Ishikawa (cell line): ENCODE measurements around the gene FAAP100.

Experiments
- CEBPB ChIP-seq: IDR thresholded peaks from 2 replicates; pipeline ENCODE4 v1.6.1; 2012
- CREB1 ChIP-seq: IDR thresholded peaks from 2 replicates; pipeline ENCODE4 v1.6.1; 2012; ENCODE audit warnings: low read depth
- EGR1 ChIP-seq: IDR thresholded peaks from 2 replicates; pipeline ENCODE4 v1.6.1; 2012
- EP300 ChIP-seq: IDR thresholded peaks from 2 replicates; pipeline ENCODE4 v1.6.1; 2012; ENCODE audit warnings: borderline replicate concordance
- FOXM1 ChIP-seq: IDR thresholded peaks from 2 replicates; pipeline ENCODE4 v1.6.1; 2012; ENCODE audit warnings: low read depth, borderline replicate concordance
- NFIC ChIP-seq: IDR thresholded peaks from 2 replicates; pipeline ENCODE4 v1.6.1; 2012
- RAD21 ChIP-seq: IDR thresholded peaks from 2 replicates; pipeline ENCODE4 v1.6.1; 2012; ENCODE audit warnings: low read depth
- TAF1 ChIP-seq: IDR thresholded peaks from 2 replicates; pipeline ENCODE4 v1.6.1; 2012; ENCODE audit warnings: low read depth, mild to moderate bottlenecking
- TCF12 ChIP-seq: IDR thresholded peaks from 2 replicates; pipeline ENCODE4 v1.6.1; 2012; ENCODE audit warnings: low read depth
- TEAD4 ChIP-seq: IDR thresholded peaks from 2 replicates; pipeline ENCODE4 v1.6.1; 2012
- YY1 ChIP-seq: IDR thresholded peaks from 2 replicates; pipeline ENCODE4 v1.6.1; 2012; ENCODE audit warnings: low read depth
- ZBTB7A ChIP-seq: IDR thresholded peaks from 2 replicates; pipeline ENCODE4 v1.6.1; 2012; ENCODE audit warnings: low read depth
- TF ChIP-seq, protein P1 (sequence below): IDR thresholded peaks from 2 replicates; pipeline ENCODE4 v1.6.1; 2012; ENCODE audit warnings: low read depth, mild to moderate bottlenecking
- TF ChIP-seq, protein P2 (sequence below): IDR thresholded peaks from 2 replicates; pipeline ENCODE4 v1.6.1; 2012
- TF ChIP-seq, protein P3 (sequence below): IDR thresholded peaks from 2 replicates; pipeline ENCODE4 v1.6.1; 2012

Gene FAAP100

DNA sequence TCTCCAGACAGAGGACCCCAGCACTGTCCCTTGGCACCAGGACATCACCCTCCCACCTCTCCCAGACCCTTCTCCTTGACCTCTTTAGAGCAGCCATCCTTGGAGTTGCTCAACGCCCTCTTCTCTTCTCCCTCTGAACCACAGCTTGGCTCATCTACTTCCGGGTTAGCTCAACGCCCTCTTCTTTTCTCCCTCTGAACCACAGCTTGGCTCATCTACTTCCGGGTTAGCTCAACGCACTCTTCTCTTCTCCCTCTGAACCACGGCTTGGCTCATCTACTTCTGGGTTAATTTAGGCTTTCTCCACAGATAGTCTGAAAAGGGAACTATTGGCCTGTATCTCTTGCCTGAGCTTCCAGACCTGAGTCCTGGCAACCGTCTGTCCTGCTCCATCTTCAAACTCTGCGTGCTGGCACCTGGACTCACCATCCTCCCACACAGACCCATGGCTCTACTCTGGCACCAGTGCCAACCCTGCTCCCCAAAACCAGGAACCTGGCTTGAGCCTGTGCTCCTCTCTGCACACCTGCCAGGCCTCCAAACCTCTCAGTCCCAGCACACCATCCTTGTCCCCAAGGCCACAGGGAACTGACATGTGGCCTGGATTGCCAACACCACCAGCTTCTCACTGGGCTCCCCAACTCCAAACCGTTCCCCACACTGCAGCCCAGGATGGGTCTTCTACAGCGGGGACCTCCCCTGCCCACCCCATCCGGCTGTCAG lies 25.3 kb upstream of the FAAP100 start:
- TF ChIP-seq EGR1 = no peak
- no peak for TF ChIP-seq TEAD4
- TF ChIP-seq RAD21 = no peak
- TF ChIP-seq ZBTB7A = no peak
- TF ChIP-seq, protein P1, sequence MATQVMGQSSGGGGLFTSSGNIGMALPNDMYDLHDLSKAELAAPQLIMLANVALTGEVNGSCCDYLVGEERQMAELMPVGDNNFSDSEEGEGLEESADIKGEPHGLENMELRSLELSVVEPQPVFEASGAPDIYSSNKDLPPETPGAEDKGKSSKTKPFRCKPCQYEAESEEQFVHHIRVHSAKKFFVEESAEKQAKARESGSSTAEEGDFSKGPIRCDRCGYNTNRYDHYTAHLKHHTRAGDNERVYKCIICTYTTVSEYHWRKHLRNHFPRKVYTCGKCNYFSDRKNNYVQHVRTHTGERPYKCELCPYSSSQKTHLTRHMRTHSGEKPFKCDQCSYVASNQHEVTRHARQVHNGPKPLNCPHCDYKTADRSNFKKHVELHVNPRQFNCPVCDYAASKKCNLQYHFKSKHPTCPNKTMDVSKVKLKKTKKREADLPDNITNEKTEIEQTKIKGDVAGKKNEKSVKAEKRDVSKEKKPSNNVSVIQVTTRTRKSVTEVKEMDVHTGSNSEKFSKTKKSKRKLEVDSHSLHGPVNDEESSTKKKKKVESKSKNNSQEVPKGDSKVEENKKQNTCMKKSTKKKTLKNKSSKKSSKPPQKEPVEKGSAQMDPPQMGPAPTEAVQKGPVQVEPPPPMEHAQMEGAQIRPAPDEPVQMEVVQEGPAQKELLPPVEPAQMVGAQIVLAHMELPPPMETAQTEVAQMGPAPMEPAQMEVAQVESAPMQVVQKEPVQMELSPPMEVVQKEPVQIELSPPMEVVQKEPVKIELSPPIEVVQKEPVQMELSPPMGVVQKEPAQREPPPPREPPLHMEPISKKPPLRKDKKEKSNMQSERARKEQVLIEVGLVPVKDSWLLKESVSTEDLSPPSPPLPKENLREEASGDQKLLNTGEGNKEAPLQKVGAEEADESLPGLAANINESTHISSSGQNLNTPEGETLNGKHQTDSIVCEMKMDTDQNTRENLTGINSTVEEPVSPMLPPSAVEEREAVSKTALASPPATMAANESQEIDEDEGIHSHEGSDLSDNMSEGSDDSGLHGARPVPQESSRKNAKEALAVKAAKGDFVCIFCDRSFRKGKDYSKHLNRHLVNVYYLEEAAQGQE = no peak
- TF ChIP-seq, protein P2, sequence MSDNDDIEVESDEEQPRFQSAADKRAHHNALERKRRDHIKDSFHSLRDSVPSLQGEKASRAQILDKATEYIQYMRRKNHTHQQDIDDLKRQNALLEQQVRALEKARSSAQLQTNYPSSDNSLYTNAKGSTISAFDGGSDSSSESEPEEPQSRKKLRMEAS = no peak
- no peak for TF ChIP-seq TAF1
- TF ChIP-seq CEBPB = no peak
- TF ChIP-seq TCF12 = no peak

DNA sequence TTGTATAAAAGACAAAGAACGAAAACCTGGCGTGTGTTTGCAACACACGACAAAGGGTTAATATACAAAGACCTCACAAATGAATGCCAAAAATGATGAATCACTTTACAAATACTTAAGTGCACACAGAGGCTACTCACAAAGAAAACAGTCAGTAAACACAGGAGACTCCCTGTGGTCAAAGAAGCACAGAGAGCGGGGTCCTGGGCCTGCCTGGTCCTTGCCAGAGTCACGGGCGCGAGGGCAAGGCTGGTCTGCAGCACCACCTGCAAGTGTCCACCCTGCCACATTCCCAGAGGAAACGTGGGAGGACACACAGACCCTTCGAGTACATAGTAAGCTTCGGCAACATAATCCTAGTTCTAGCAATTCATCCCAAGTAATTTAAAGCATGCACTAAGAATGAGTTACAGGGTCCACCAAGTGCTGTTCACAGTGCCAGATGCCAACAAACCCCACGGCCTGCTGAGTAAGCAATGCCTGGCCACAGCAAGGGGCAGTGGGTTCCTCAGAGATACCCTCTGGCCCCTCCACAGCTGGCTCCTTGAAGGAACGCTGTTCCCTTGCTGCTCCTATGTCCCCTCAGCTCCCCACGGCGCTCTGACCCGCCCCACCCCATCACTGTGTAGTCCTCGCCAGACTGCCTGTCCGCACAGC lies 24.6 kb upstream of the FAAP100 start:
- TF ChIP-seq NFIC (peak; percentile 65; the same call in 1 of the 2 replicates), YY1 (no peak)
- TF ChIP-seq, protein P1 = no peak

DNA sequence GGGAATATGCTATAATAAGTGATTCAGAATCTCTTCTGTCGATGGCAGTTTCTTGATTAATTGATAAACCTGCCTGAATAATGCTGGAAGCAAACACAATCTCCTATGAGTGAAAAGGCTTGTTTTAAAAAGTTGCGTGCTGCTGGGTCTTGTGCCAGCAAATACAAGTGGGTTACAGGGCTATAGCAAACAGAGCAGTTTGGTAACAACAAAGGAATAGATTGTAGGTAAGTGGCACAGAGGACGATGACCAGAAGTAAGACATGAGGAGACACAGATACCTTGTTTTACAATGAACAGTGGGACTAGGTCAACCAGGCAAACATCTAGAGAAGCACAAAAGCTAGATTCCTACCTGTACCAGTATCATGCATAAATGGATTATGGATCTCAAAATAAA lies 23.7 kb upstream of the FAAP100 start:
- TF ChIP-seq FOXM1 (no peak), ZBTB7A (no peak), CEBPB (no peak), EP300 (no peak), CREB1 (no peak)
- TF ChIP-seq, protein P1 = no peak
- TF ChIP-seq, protein P2 = no peak

DNA sequence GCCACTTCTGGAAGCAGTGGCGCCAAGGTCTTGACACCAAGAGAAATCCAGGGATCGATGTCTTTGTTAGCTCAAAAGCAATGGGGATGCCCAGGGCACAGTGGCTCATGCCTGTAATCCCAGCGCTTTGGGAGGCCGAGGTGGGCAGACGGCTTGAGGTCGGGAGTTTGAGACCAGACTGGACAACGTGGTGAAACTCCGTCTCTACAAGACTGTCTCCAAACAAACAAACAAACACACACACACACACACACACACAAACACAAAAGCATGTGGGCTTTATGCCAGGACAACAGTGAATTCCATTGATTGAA lies 22.4 kb upstream of the FAAP100 start:
- TF ChIP-seq, protein P3, sequence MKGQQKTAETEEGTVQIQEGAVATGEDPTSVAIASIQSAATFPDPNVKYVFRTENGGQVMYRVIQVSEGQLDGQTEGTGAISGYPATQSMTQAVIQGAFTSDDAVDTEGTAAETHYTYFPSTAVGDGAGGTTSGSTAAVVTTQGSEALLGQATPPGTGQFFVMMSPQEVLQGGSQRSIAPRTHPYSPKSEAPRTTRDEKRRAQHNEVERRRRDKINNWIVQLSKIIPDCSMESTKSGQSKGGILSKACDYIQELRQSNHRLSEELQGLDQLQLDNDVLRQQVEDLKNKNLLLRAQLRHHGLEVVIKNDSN = no peak
- TF ChIP-seq, protein P2 = no peak
- TF ChIP-seq ZBTB7A = no peak
- TF ChIP-seq TEAD4 = no peak
- no peak for TF ChIP-seq NFIC
- TF ChIP-seq, protein P1 = no peak
- TF ChIP-seq FOXM1 = no peak
- TF ChIP-seq TAF1 = no peak
- no peak for TF ChIP-seq CEBPB
- no peak for TF ChIP-seq EP300
